Mesenteric fat pad (tissue), 1 donor: ENCODE data around the gene APBA1. TPM values are rescaled to one million over a fixed set of nuclear protein-coding genes. Genes with fewer than 3 reads are reported as not detected.

Experiments
- DNase-seq: peaks from one replicate; pipeline ENCODE4 v3.0.0-alpha.2; 2020; ENCODE audit warnings: low spot score
- total RNA-seq: library from RNA; stranded (reverse); fragmentation: NEBNext Ultra II Directional; extraction: Animal tissue kit (Norgen Biotek cat#: 25700); gene quantifications from one replicate; pipeline ENCODE4 v1.2.1, GENCODE V29; 2021
- donor health status: DM: yes; HTN: yes; CAD: no.

The APBA1 gene
- total RNA-seq, 1 donor from 2014 or later, result 7.7 TPM

DNA sequence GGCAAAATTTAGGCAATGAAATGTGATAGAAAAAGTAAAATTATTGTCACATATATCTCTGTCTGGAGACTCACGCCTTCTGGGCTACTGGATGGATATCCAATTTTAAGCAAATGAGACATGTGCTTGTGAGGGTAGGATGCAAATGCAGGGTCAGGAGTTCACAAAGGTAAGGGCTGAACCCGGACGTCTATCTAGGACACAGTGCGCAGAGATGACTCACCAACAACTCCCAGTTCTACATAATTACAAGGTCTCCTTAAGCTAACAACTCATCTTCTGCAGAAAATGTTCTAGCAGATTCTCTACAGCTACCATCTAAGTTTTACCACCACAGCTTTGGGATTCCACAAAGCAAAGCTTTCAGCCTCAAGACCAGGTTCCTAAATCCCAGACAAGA lies 186.7 kb downstream of the APBA1 start:
- no peak for DNase-seq

DNA sequence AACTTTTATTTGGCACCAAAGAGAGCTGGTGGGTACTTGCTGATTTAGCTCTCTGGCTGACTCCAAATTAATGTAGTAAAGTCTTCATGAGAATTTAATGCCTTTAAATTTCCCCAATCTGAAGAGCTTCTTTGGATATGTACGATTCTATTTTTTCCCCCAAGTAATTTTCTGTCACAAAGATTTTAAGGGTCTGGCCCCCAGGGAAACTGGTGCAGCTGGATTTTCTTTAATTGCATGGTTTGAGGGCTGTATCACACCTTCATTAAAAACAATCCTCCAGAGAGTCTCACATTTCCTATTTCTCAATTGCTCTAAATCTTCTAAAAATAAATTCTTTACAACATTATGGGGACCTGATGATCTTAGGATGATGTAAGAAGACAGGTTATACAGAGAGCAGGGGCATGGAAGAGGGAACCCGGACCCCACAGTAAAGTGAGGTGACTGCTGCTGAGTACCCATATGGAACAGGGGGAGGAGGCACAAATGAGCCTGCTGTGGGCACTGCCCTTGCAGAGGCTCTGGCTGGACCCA lies 188.2 kb downstream of the APBA1 start:
- no peak for DNase-seq

GRCh38 chr9:69476797-69477196 lies 195.4 kb downstream of the APBA1 start:
- no peak for DNase-seq

DNA sequence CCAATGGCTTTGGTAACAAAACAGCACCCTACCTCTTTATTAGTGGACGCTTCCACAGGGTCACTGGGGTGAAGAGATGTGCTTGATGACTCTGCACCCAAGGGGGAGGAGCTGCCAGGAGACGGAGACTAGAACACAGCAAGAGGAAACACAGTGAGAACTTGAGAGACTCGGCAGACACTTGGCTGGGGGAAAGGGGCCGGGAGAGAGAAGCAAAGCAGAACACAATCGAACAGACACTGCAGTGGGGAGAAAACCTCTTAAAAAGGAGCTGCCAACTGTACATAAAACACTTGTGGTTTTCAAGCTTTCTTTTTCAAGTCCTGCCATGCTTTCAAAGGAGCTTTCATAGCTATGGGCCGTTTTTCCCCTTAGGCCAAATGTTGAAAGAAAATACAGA lies 196.2 kb downstream of the APBA1 start:
- DNase-seq, result no peak

GRCh38 chr9:69474821-69475220 lies 197.3 kb downstream of the APBA1 start:
- DNase-seq, result no peak

- DNase-seq, result no peak
Measured at GRCh38 chr9:69472101-69472620, 200.0 kb downstream of the APBA1 start.

DNA sequence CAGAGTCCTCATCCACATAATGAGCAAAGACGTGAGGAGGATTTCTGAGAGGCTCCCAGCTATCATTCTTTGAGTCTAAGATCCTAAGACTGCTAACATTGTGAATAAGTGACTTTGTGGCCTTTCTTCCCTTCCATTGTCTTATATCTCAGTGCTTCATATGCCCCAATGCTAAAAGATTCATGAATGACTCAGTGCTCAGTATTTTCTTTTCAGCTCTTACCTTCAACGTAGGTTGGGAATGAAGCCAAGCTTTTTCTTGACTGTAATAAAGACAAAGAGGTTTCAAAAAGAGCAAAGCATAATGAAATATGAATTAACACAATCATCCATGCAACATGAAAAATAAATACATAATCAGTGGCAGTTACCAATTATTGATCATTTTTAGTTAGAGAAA lies 200.7 kb downstream of the APBA1 start:
- no peak for DNase-seq

- no peak for DNase-seq
Measured at GRCh38 chr9:69470186-69470977, 201.8 kb downstream of the APBA1 start.

- DNase-seq, result no peak
Measured at GRCh38 chr9:69469136-69469535, 203.0 kb downstream of the APBA1 start.

GRCh38 chr9:69468380-69468779 lies 203.8 kb downstream of the APBA1 start:
- no peak for DNase-seq

DNA sequence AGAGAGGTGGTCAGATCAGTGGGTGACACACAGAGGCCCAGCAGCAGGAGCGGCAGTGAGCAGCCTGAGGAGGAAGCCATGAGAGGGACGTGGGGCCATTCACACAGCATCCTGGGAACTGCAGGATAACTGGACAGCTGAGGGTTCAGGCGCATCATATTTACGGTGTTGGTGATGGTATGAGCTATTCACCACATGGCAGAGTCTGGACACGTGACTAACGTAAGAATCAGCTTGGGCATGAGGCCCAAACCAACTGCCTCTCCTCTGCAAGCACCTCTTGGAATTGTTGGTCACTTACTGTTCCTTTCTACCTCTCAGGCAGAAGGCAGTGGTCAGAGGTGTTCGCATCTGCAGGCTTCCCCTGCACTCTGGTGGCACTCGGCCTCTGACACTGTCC lies 206.0 kb downstream of the APBA1 start:
- no peak for DNase-seq

GRCh38 chr9:69465473-69465872 lies 206.7 kb downstream of the APBA1 start:
- DNase-seq, result no peak

DNA sequence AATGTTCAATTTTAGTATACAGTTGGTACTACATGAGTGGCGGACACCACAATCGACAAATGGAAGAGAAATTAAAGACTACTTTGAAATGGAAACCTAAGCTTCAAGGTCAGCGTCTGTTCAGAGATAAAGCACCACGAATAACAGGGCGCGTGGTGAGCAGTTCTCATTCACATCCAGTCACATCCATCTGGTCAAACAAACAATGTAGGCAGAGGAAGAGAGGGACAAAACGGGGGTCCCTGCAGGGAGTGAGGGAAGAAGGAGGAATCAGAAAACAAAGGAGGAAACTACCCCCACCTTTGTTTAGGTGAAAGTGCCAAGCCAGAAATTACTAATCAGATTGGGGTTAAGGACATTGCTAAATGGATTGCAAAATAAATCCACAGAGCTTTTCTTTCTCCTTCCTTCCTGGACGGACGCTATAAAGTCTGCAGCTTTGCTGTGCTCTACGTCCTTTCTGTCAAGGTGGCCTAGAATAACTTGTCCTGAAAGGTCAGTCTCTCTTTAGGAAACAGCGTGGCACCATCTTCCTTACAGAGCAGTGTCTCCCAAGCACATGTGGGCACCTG lies 208.6 kb downstream of the APBA1 start:
- DNase-seq, result no peak

DNA sequence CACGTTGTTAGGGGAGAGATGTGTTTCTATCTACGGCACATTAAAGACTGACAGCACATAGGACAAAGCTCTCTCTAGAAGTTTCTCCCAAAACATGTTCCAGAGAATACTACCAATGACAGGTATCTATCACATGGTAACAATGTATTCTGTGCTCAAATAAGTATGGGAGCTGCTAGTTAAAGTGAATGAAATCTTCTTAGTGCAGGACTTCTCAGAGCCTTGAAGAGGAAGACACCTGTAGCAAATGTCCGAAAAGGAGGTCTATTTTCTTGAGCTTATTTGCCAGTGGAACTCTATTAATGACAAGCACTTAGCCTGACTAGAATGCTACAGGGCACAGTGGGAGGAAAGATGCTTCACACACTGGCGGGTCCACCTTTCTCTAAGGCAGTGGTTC lies 209.8 kb downstream of the APBA1 start:
- no peak for DNase-seq

GRCh38 chr9:69461103-69461887 lies 210.9 kb downstream of the APBA1 start:
- DNase-seq, result no peak

GRCh38 chr9:69460012-69460411 lies 212.2 kb downstream of the APBA1 start:
- DNase-seq, result no peak

DNA sequence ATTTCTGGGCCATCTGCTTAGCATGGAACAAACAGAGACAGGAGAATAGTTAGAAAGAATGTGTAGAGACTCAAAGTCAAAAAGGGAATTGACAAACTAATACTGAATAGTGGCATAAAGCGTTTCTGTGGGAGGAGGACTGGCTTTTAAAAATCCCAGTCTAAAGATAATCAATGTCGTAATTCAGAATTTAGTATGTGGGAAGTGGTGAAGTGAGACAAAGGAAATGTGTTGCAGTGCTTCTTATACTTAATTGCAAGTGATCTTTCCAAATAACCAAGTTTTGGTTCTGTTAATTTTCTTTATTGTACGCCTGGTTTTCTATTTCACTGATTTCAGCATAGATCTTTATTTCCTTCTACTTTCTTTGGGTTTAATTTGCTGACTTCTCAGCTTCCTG lies 214.0 kb downstream of the APBA1 start:
- DNase-seq, result no peak

DNA sequence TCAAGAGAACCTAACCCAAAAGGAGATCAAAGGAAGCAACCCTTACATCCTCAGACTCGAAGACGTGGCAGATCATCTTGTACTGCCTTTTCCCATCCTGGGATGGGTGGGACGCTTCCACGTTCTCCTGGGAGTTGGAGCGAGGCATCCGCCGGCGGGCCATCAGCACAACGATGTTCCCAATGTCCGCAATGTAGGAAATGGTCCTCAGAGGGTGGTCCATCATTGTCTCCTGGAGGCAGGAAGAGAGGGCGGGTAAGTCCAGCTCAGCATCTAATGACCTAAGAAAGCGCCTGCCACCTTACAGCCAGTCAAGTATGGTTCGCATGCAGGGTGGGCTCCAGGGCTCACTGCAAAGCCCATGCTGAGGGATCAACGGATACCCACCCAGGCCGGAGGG lies 216.0 kb downstream of the APBA1 start:
- DNase-seq, result no peak

DNA sequence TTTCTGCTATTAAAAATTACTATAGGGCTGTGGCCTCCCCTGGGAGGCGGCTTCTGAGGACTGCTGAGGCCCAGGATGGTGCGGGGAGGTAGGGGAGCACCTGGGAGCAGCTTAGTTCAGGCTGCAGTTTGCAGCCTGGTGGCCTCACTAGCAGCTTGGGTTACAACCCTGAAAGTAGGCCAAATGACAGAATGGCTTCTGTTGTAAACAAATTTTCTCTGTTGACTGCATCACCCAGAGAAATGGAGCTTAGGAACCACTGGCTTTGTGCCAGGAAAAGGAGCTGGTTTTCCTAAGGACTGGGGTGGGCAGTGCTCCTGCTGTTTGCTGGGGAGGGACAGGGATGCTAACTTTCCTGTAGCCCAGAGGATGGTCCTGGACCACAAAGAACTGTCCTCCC lies 216.9 kb downstream of the APBA1 start:
- no peak for DNase-seq

- DNase-seq, result no peak
Measured at GRCh38 chr9:69454321-69454720, 217.8 kb downstream of the APBA1 start.

DNA sequence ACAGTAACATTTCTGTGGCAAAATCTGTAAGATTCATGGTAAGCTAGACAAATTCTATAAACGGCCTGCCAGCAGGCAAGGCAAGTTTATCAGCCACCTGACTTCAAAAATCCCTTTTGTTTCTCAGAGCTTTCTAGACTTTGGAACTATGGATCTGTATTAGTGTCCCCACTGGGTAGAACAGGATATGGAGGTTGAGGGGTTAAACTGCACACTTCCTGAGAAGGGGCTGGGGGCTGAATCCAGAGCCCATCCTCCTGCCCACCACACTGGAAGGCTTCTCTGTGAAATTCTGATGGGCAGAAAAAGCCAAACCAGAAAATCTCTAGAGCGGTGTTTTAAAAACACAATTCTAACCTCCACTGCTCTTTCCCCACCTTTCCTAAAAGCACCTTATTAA lies 218.4 kb downstream of the APBA1 start:
- DNase-seq, result no peak
